GM18505 (cell line): ENCODE data around the gene CEL.
A peak's percentile ranks its signal among the peaks of the same experiment; 100 is the strongest.

Source experiments
- ATAC-seq: cut with Tn5 transposase; IDR thresholded peaks from one replicate; pipeline ENCODE4 v1.9.1; 2021; ENCODE audit not compliant: unreplicated experiment
- POLR2A ChIP-seq: IDR thresholded peaks from 4 replicates; pipeline ENCODE4 v1.6.1; 2011; ENCODE audit warnings: borderline replicate concordance; ENCODE audit not compliant: insufficient read depth, insufficient read length; ENCODE audit errors: extremely low read depth

The CEL gene

GRCh38 chr9:133113163-133113948 lies 51.6 kb downstream of the CEL start:
- ATAC-seq = no peak
- TF ChIP-seq POLR2A = no peak

GRCh38 chr9:133113949-133114885 lies 52.4 kb downstream of the CEL start:
- ATAC-seq = no peak
- TF ChIP-seq POLR2A = no peak

- ATAC-seq = no peak
- TF ChIP-seq POLR2A = no peak
These were observed 53.3 kb downstream of the CEL start for GRCh38 chr9:133114886-133115603.

- ATAC-seq = peak; percentile 65
- TF ChIP-seq POLR2A = peak; percentile 88
These were observed 54.0 kb downstream of the CEL start for GRCh38 chr9:133115604-133116345.

GRCh38 chr9:133116346-133117231 lies 54.8 kb downstream of the CEL start:
- ATAC-seq = no peak
- TF ChIP-seq POLR2A = no peak

GRCh38 chr9:133117271-133118178 lies 55.7 kb downstream of the CEL start:
- TF ChIP-seq POLR2A = no peak

GRCh38 chr9:133118179-133118520 lies 56.4 kb downstream of the CEL start:
- no peak for ATAC-seq

More at GRCh38 chr9:133117271-133118178, 55.7 kb downstream of the CEL start:
- no peak for ATAC-seq

GRCh38 chr9:133118568-133118967 lies 56.8 kb downstream of the CEL start:
- no peak for ATAC-seq
- no peak for TF ChIP-seq POLR2A

More at GRCh38 chr9:133118179-133118520, 56.4 kb downstream of the CEL start:
- no peak for TF ChIP-seq POLR2A

- TF ChIP-seq POLR2A = no peak
- no peak for ATAC-seq
These were observed 57.5 kb downstream of the CEL start for GRCh38 chr9:133119103-133119845.

- ATAC-seq = no peak
These were observed 58.2 kb downstream of the CEL start for GRCh38 chr9:133119846-133120500.

More at GRCh38 chr9:133119846-133120500, 58.2 kb downstream of the CEL start:
- no peak for TF ChIP-seq POLR2A
